GM04504 (cell line): ENCODE data around the gene WWOX.

ENCODE experiments used
- DNase-seq: peaks from one replicate; pipeline ENCODE4 v3.0.0-alpha.2; 2012; ENCODE audit warnings: low read depth

WWOX gene

GRCh38 chr16:78228704-78229103 is 129.2 kb downstream of the WWOX start:
- no peak for DNase-seq

DNA sequence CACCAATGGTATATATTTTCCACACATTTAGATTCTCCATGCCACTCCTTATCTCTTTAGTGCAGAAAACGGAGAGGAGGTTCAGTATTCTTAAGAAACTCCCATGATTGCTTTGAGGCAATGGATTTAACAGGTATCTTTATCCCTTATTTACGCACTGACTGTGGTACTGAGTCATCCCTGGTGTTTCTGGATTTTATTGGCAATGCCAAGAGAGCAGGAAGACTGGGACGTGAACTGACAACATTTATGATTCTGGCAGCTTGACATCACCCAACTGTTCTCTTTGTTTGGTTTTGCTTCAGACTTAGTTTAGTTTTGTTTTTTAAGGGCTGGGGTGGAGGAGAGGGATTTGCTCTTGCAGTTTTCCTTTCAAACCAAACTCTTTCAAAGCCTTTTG is 131.4 kb downstream of the WWOX start:
- peak; percentile 6 for DNase-seq

DNA sequence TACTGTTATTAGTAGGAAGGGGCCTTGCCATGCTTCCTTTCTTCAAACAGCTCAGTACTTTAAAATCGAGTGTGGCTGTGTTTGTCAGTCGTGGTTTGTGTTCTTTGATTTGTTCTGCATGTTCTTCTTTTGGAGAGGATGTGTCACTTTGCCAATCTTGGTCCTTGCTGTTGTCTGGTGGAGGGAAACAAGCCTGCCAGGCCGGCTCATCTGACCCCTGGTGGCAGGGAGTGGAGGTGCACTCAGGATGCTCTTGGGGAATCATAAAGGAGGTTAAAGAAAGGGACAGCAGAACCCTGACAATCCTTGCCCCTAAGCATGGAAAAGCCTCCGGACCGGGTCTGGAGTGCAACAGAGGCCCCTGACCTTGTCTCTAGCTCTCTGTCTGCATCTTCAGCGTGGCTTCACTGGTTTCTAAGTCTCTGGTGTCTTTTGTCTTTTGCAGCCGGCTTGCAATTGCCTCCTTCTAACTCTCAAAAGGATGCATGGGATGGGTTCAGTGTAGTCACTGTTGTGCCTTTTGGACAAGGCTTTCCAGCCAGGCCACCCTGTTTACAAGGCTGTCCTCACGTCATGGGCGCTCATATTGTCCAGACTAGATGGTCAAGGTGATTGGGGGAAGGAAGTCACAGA is 135.8 kb downstream of the WWOX start:
- DNase-seq, result peak; percentile 29

DNA sequence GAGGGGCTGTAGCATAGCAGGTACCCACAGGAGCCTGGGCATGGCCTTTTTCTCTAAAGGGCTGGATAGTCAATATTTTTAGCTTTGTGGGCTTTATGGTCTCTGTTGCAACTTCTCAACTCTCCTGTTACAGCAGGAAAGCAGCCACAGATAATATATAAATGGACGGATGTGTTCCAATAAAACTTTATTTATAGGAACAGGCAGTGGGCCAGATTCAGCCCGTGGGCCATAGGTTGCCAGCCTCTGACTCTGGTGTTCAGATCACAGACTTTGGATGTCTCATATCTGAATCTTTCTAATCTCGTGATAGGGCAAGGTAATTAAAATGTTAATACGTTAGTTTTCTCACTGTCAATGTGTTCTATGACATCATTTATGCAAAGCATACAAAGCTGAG is 136.4 kb downstream of the WWOX start:
- DNase-seq, result no peak

GRCh38 chr16:78237841-78238240 is 138.4 kb downstream of the WWOX start:
- no peak for DNase-seq

DNA sequence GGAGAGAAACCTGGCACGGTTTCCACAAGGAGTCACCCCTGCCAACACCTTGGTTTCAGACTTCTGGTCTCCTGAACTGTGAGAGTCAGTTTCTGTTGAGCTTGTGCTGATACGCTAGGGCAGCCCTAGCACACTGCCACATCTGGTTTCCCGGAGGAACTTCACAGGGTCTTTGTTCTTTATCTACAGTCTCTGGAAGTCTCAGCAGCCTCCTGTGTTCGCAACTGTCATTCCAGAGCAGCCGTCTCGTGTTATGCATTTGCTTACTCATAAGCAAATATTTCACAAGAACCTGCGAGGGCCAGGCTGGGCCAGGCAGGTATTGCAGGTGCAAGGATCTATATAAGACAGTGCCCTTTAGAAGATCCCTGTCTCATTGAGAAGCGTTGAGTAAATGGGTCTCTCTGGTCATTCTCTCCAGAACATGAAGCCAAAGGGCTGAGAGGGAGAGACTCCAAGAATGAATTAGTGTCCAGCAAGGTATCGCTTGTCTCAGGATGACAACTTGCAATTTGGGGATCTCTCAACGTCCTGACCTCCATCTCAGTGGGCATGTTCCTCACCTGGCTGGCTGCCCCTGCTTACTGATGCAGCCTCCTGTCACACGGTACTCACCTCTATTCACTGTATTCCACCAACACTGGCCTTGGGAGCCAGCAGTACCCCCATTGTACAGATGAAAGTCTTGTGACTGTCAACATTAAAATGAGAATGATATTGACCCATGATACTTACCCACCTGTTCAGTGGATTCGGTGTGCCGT is 141.2 kb downstream of the WWOX start:
- DNase-seq, result no peak

- DNase-seq, result no peak
Observed at GRCh38 chr16:78242239-78242630, 142.8 kb downstream of the WWOX start.

DNA sequence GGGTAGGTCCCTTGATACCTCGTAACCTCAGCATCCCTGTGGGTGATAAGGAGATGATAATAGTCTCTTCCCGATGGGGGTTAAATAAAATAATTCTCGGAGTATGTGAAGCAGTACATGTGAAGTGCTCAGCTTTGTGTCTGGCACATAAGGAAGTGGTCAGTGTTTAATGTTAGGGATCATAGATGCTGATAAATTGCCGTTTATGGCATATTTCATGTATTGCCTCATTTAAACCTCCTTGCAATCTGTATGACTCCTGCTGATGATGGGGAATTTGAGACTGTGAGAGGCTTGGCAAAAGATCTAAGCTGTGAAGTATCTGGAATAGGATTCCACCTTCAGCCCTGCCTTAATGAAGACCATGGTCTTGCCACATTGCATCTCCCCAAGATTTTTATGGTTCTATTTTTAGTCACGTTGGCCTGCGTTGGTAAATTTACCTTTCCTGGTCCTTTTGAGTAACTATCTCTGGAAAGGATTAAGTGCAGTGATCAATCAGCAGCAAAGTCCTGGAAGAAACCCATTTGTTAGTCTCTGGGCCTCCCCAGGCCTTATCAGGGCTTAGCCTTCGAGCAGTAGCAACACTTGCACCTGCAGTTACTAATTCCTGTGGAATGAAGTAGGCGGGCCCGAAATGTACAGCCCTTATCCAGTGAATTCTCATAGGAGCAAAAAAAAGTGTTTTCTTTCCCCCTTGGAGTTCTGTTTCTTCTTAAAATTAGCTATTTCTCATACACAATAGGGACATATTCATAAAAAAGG is 144.9 kb downstream of the WWOX start:
- no peak for DNase-seq

DNA sequence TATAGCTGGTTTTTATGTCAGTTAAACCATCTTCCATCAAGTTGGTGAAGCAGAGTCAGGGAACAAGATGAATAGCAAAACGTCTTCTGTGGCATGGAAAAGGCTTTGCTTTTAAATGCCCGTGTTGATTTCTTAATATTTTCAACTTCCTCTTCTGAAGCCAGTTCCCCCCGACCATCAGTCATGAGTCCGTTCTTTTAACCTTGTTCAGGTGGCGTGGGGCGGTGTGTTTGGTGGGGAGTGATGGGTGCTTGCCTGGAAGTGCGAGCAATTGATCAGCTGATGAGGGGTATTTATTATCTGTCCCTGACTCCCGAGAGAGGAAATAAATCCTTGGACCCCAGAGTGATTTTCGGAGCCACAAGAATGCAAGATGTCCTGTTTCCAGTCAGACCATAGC is 147.1 kb downstream of the WWOX start:
- DNase-seq, result no peak

- no peak for DNase-seq
Observed at GRCh38 chr16:78249056-78249455, 149.6 kb downstream of the WWOX start.

GRCh38 chr16:78249832-78250231 is 150.4 kb downstream of the WWOX start:
- no peak for DNase-seq

DNA sequence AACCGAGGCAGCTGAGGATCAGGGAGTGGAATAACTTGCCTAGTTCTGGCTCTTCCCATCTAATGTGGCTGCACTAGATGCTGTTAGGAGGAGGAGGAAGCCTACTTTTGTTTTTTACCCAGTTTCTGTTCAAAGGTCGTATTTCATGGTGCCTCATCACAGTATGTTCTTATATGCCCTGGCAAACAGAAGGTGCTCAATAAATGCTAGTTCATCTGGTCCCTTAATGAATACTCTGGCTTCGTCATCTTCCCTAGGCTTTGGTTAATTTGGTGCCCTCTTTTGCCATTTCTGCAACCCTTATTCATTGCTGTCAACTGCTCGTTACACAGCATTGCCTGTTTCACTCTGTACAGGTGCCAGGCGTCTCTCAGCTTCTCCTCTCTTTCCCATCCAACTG is 151.7 kb downstream of the WWOX start:
- DNase-seq, result no peak

GRCh38 chr16:78252757-78253156 is 153.3 kb downstream of the WWOX start:
- DNase-seq, result no peak

- no peak for DNase-seq
Observed at GRCh38 chr16:78254841-78255240, 155.4 kb downstream of the WWOX start.

- no peak for DNase-seq
Observed at GRCh38 chr16:78256686-78257375, 157.4 kb downstream of the WWOX start.

DNA sequence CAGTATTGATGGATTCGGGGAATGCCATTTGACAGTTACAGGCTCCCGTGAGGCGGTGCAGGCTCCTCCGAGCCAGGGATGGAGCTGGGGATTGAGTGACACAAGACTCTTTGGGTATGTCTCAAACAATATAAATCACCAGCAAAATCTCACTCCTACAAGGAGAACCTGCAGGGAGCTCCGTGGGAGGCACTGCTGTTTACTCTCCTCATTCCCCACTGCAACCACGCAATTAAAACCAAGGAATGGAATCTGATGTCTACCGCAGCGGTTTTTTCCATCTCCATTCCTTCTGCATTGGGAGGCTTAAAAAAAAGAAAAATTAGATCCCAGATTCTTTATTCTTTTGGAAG is 157.9 kb downstream of the WWOX start:
- DNase-seq, result no peak

GRCh38 chr16:78258375-78259065 is 159.1 kb downstream of the WWOX start:
- DNase-seq, result no peak

GRCh38 chr16:78259873-78260272 is 160.4 kb downstream of the WWOX start:
- DNase-seq, result no peak

- no peak for DNase-seq
Observed at GRCh38 chr16:78264642-78265041, 165.2 kb downstream of the WWOX start.

DNA sequence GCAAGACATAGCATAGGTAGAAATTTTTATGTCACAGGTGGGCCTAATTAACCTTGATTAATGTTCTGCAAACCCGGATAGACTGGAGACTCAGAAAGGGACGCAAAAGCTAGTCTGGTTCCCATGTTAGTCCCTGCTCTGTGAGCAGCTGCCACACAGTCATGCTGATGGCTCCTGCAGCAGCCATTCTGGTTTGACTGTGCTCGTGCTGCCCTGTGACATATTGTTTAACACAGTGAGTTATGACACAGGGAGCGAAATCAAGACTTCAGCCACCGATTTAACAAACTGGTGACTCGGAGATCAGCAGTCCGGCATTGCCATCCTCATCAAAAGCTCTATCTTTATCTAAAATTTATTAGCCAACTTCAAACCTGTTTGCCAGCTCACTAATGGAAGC is 169.8 kb downstream of the WWOX start:
- no peak for DNase-seq

GRCh38 chr16:78271981-78272380 is 172.5 kb downstream of the WWOX start:
- no peak for DNase-seq

- DNase-seq, result no peak
Observed at GRCh38 chr16:78274771-78275170, 175.3 kb downstream of the WWOX start.
